ENCODE measurements around the gene ATP11A. TPM values are rescaled to one million over a fixed set of nuclear protein-coding genes. Genes with fewer than 3 reads are reported as not detected.

The ATP11A gene
- total and polyA plus RNA-seq, 10 of the 15 experiments (the other 5 are each of a cell fraction or from before 2014, with no cell fraction given) = 1.4 to 69.6 (median 14.4) TPM

- TF ChIP-seq PRDM15 (CRISPR knock-in tag; IDR thresholded peaks at IDR 0.05) (no peak), ZNF622 (IDR thresholded peaks at IDR 0.05) (no peak), ZNF207 (IDR thresholded peaks at IDR 0.05; ENCODE audit: borderline replicate concordance) (no peak), RCOR1 (conservative IDR thresholded peaks at IDR 0.05; ENCODE audit: low read depth, low read length) (no peak), YY1 (IDR thresholded peaks at IDR 0.05; ENCODE audit: low read depth, low read length) (no peak), PAX8 (IDR thresholded peaks at IDR 0.05) (no peak), POLR2AphosphoS5 (IDR thresholded peaks at IDR 0.05; ENCODE audit: low read length) (no peak), ZNF384 (IDR thresholded peaks at IDR 0.05; ENCODE audit: borderline replicate concordance, low read depth, low read length) (no peak), CTCF (IDR thresholded peaks at IDR 0.05 in 2 of 3, conservative IDR thresholded peaks at IDR 0.05 in 1 of 3; ENCODE audit: control insufficient read depth in 2 of 3, extremely low read depth in 1 of 3, insufficient read depth in 1 of 3, low read depth in 3 of 3, low read length in 3 of 3) (no peak), ZBTB33 (IDR thresholded peaks at IDR 0.05) (no peak), NRF1 (conservative IDR thresholded peaks at IDR 0.05; ENCODE audit: low read depth, low read length) (no peak)
Observed at GRCh38 chr13:112879283-112879833, 189.5 kb downstream of the ATP11A start (continued).

All from GM12878 (cell line).